HG03442 (cell line): ENCODE measurements around the gene KLK7.

Experiments
- ATAC-seq: cut with Tn5 transposase; IDR thresholded peaks from one replicate; pipeline ENCODE4 v1.9.1; 2021; ENCODE audit warnings: mild to moderate bottlenecking, moderate library complexity; ENCODE audit not compliant: unreplicated experiment

The KLK7 gene

GRCh38 chr19:50939596-50939995 is 44.1 kb downstream of the KLK7 start:
- no peak for ATAC-seq

GRCh38 chr19:50933640-50934039 is 50.1 kb downstream of the KLK7 start:
- ATAC-seq, result no peak

- ATAC-seq, result no peak
Measured at GRCh38 chr19:50932690-50933083, 51.0 kb downstream of the KLK7 start.

- ATAC-seq, result no peak
Measured at GRCh38 chr19:50932018-50932689, 51.6 kb downstream of the KLK7 start.

GRCh38 chr19:50931023-50931422 is 52.7 kb downstream of the KLK7 start:
- no peak for ATAC-seq

DNA sequence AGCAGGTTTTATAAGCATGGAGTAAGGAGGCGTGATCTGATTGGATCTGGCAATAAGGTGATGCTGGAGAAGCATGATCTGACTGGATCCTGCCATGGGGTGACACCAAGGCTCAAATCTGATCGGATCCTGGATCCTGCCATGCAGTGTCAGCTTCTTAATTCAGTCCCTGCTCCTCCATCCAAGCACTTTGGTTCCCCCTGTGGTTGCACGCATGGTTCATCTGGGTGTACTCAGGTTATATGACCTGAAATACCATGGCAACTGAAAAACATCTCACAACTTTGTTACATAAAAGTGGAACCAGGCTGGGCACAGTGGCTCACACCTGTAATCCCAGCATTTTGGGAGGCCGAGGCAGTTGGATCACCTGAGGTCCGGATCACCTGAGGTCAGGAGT is 54.9 kb downstream of the KLK7 start:
- ATAC-seq, result no peak
